Measurements from ENCODE around the gene FGFR2.

Gene FGFR2

GRCh38 chr10:121553511-121554264 is 44.6 kb downstream of the FGFR2 start:
- Histone ChIP-seq H3K27ac (ENCODE audit: low read depth, low read length) (peak overlapping the region; percentile 69), H3K4me3 (ENCODE audit: low read depth, low read length) (no peak overlapping the region), H3K4me1 (ENCODE audit: control insufficient read depth, insufficient read depth, low read length) (peaks cover 39% of the 10 kb centered on the region), H3K27me3 (ENCODE audit: control insufficient read depth, insufficient read depth, low read length) (no peaks in the 10 kb centered on the region), H3K9me3 (ENCODE audit: control insufficient read depth, insufficient read depth, low read length) (no peaks in the 10 kb centered on the region), H3K9ac (ENCODE audit: low read depth, low read length) (no peak overlapping the region), H3K36me3 (ENCODE audit: control insufficient read depth, insufficient read depth, low read length) (peaks cover 43% of the 10 kb centered on the region)

- H3K27ac ChIP-seq (ENCODE audit: low read depth, low read length), result peak overlapping the region; percentile 69
These were observed 45.5 kb downstream of the FGFR2 start for GRCh38 chr10:121552746-121553145.

GRCh38 chr10:121551210-121551885 is 46.9 kb downstream of the FGFR2 start:
- Histone ChIP-seq H3K27ac (ENCODE audit: low read depth, low read length) (no peak overlapping the region), H3K4me3 (ENCODE audit: low read depth, low read length) (no peak overlapping the region), H3K9me3 (ENCODE audit: control insufficient read depth, insufficient read depth, low read length) (no peaks in the 10 kb centered on the region), H3K9ac (ENCODE audit: low read depth, low read length) (no peak overlapping the region), H3K36me3 (ENCODE audit: control insufficient read depth, insufficient read depth, low read length) (peaks cover 59% of the 10 kb centered on the region), H3K4me1 (ENCODE audit: control insufficient read depth, insufficient read depth, low read length) (peaks cover 32% of the 10 kb centered on the region), H3K27me3 (ENCODE audit: control insufficient read depth, insufficient read depth, low read length) (no peaks in the 10 kb centered on the region)

More at GRCh38 chr10:121552746-121553145, 45.5 kb downstream of the FGFR2 start:
- peaks cover 33% of the 10 kb centered on the region for H3K4me1 ChIP-seq (ENCODE audit: control insufficient read depth, insufficient read depth, low read length)
- peaks cover 53% of the 10 kb centered on the region for H3K36me3 ChIP-seq (ENCODE audit: control insufficient read depth, insufficient read depth, low read length)
- H3K9me3 ChIP-seq (ENCODE audit: control insufficient read depth, insufficient read depth, low read length), result no peaks in the 10 kb centered on the region
- no peak overlapping the region for H3K9ac ChIP-seq (ENCODE audit: low read depth, low read length)
- H3K4me3 ChIP-seq (ENCODE audit: low read depth, low read length), result no peak overlapping the region
- H3K27me3 ChIP-seq (ENCODE audit: control insufficient read depth, insufficient read depth, low read length), result no peaks in the 10 kb centered on the region

GRCh38 chr10:121544301-121544869 is 53.9 kb downstream of the FGFR2 start:
- no peaks in the 10 kb centered on the region for H3K27me3 ChIP-seq (ENCODE audit: control insufficient read depth, insufficient read depth, low read length)
- no peak overlapping the region for H3K4me3 ChIP-seq (ENCODE audit: low read depth, low read length)
- peaks cover 58% of the 10 kb centered on the region for H3K36me3 ChIP-seq (ENCODE audit: control insufficient read depth, insufficient read depth, low read length)
- H3K4me1 ChIP-seq (ENCODE audit: control insufficient read depth, insufficient read depth, low read length), result peaks cover 47% of the 10 kb centered on the region
- H3K9me3 ChIP-seq (ENCODE audit: control insufficient read depth, insufficient read depth, low read length), result no peaks in the 10 kb centered on the region
- no peak overlapping the region for H3K9ac ChIP-seq (ENCODE audit: low read depth, low read length)
- no peak overlapping the region for H3K27ac ChIP-seq (ENCODE audit: low read depth, low read length)

- peaks cover 58% of the 10 kb centered on the region for H3K36me3 ChIP-seq (ENCODE audit: control insufficient read depth, insufficient read depth, low read length)
- H3K9ac ChIP-seq (ENCODE audit: low read depth, low read length), result no peak overlapping the region
These were observed 54.7 kb downstream of the FGFR2 start for GRCh38 chr10:121543545-121543944.

GRCh38 chr10:121541450-121542120 is 56.7 kb downstream of the FGFR2 start:
- peak overlapping the region; percentile 85 for H3K27ac ChIP-seq (ENCODE audit: low read depth, low read length)
- H3K4me3 ChIP-seq (ENCODE audit: low read depth, low read length), result peak overlapping the region; percentile 6
- H3K4me1 ChIP-seq (ENCODE audit: control insufficient read depth, insufficient read depth, low read length), result peaks cover 58% of the 10 kb centered on the region
- H3K36me3 ChIP-seq (ENCODE audit: control insufficient read depth, insufficient read depth, low read length), result peaks cover 63% of the 10 kb centered on the region
- H3K27me3 ChIP-seq (ENCODE audit: control insufficient read depth, insufficient read depth, low read length), result no peaks in the 10 kb centered on the region
- H3K9me3 ChIP-seq (ENCODE audit: control insufficient read depth, insufficient read depth, low read length), result no peaks in the 10 kb centered on the region
- H3K9ac ChIP-seq (ENCODE audit: low read depth, low read length), result peak overlapping the region; percentile 38; the same call in 1 of the 2 replicates

More at GRCh38 chr10:121543545-121543944, 54.7 kb downstream of the FGFR2 start:
- Histone ChIP-seq H3K9me3 (ENCODE audit: control insufficient read depth, insufficient read depth, low read length) (no peaks in the 10 kb centered on the region), H3K27me3 (ENCODE audit: control insufficient read depth, insufficient read depth, low read length) (no peaks in the 10 kb centered on the region), H3K4me1 (ENCODE audit: control insufficient read depth, insufficient read depth, low read length) (peaks cover 44% of the 10 kb centered on the region), H3K4me3 (ENCODE audit: low read depth, low read length) (no peak overlapping the region), H3K27ac (ENCODE audit: low read depth, low read length) (peak overlapping the region; percentile 62)

GRCh38 chr10:121540732-121541395 is 57.4 kb downstream of the FGFR2 start:
- peaks cover 66% of the 10 kb centered on the region for H3K4me1 ChIP-seq (ENCODE audit: control insufficient read depth, insufficient read depth, low read length)
- peak overlapping the region; percentile 85 for H3K27ac ChIP-seq (ENCODE audit: low read depth, low read length)
- peak overlapping the region; percentile 6 for H3K4me3 ChIP-seq (ENCODE audit: low read depth, low read length)
- peaks cover 64% of the 10 kb centered on the region for H3K36me3 ChIP-seq (ENCODE audit: control insufficient read depth, insufficient read depth, low read length)
- no peaks in the 10 kb centered on the region for H3K27me3 ChIP-seq (ENCODE audit: control insufficient read depth, insufficient read depth, low read length)
- H3K9me3 ChIP-seq (ENCODE audit: control insufficient read depth, insufficient read depth, low read length), result no peaks in the 10 kb centered on the region
- no peak overlapping the region for H3K9ac ChIP-seq (ENCODE audit: low read depth, low read length)

- H3K9me3 ChIP-seq (ENCODE audit: control insufficient read depth, insufficient read depth, low read length), result no peaks in the 10 kb centered on the region
- H3K27ac ChIP-seq (ENCODE audit: low read depth, low read length), result no peak overlapping the region
- no peak overlapping the region for H3K9ac ChIP-seq (ENCODE audit: low read depth, low read length)
- peaks cover 69% of the 10 kb centered on the region for H3K4me1 ChIP-seq (ENCODE audit: control insufficient read depth, insufficient read depth, low read length)
- H3K27me3 ChIP-seq (ENCODE audit: control insufficient read depth, insufficient read depth, low read length), result no peaks in the 10 kb centered on the region
- H3K4me3 ChIP-seq (ENCODE audit: low read depth, low read length), result no peak overlapping the region
- H3K36me3 ChIP-seq (ENCODE audit: control insufficient read depth, insufficient read depth, low read length), result peaks cover 64% of the 10 kb centered on the region
These were observed 58.5 kb downstream of the FGFR2 start for GRCh38 chr10:121539786-121540185.

- Histone ChIP-seq H3K9me3 (ENCODE audit: control insufficient read depth, insufficient read depth, low read length) (no peaks in the 10 kb centered on the region), H3K27ac (ENCODE audit: low read depth, low read length) (no peak overlapping the region), H3K36me3 (ENCODE audit: control insufficient read depth, insufficient read depth, low read length) (peaks cover 79% of the 10 kb centered on the region), H3K4me3 (ENCODE audit: low read depth, low read length) (no peak overlapping the region), H3K4me1 (ENCODE audit: control insufficient read depth, insufficient read depth, low read length) (peaks cover 49% of the 10 kb centered on the region), H3K27me3 (ENCODE audit: control insufficient read depth, insufficient read depth, low read length) (no peaks in the 10 kb centered on the region), H3K9ac (ENCODE audit: low read depth, low read length) (no peak overlapping the region)
These were observed 61.8 kb downstream of the FGFR2 start for GRCh38 chr10:121536310-121536913.

GRCh38 chr10:121535381-121535780 is 62.9 kb downstream of the FGFR2 start:
- Histone ChIP-seq H3K9me3 (ENCODE audit: control insufficient read depth, insufficient read depth, low read length) (no peaks in the 10 kb centered on the region), H3K27ac (ENCODE audit: low read depth, low read length) (no peak overlapping the region), H3K27me3 (ENCODE audit: control insufficient read depth, insufficient read depth, low read length) (no peaks in the 10 kb centered on the region), H3K4me3 (ENCODE audit: low read depth, low read length) (no peak overlapping the region), H3K36me3 (ENCODE audit: control insufficient read depth, insufficient read depth, low read length) (peaks cover 82% of the 10 kb centered on the region), H3K4me1 (ENCODE audit: control insufficient read depth, insufficient read depth, low read length) (peaks cover 41% of the 10 kb centered on the region), H3K9ac (ENCODE audit: low read depth, low read length) (no peak overlapping the region)

All from HUES48 (cell line).